ENCODE measurements around the gene TENM4.

The TENM4 gene

DNA sequence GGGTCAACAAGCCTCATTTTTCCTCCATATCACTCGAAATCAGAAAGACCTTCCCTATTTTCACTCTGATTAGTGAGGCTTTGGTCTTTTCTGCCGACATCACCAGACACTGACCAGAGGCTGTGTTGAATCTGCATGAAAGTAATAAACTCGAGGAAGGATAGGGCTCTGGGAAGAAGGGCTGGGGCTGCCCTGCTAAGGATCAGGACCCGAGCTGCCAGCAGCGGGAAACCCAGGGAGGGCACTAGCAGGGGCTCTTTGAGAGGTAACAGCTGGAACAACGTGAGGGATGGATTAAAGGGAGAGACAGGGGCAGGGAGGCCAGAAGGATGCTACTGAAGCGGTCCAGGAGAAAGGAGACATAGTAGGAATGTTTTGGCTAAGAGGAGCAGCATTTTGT is 488.7 kb downstream of the TENM4 start:
- DNase-seq = no peak

DNA sequence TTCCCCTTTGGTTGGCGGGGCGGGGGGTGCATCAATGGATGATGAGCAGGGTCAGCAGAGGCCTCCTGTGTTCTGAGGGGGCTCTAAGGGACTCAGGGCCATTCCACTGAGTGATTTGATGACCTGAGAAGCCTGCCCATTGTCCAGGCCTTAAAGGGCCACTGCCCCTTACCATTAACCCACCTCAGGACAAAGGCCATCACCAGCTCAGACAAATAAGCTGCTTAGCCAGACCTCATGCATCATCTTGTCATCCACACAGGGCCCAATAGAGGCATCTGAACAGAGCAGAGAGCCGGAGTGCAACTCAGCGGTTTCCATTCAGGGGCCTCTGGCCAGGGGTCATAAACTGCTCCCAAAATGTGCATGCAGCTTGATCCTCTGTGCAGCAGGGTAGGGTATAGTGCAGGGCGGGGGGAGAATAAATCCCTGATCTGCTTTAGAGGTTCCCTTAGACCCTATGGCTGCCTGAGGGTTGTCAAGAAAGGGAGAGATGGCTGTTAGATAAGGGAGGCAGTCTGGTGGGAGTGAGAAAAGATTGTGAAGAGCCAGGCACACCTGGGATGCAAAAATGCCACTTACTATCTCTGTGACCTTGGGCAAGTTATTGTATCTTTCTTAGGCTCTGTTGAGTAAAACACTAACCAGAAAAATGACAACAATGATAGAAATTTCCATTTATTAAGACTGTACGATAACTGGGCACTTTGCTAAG is 490.7 kb downstream of the TENM4 start:
- DNase-seq = no peak

DNA sequence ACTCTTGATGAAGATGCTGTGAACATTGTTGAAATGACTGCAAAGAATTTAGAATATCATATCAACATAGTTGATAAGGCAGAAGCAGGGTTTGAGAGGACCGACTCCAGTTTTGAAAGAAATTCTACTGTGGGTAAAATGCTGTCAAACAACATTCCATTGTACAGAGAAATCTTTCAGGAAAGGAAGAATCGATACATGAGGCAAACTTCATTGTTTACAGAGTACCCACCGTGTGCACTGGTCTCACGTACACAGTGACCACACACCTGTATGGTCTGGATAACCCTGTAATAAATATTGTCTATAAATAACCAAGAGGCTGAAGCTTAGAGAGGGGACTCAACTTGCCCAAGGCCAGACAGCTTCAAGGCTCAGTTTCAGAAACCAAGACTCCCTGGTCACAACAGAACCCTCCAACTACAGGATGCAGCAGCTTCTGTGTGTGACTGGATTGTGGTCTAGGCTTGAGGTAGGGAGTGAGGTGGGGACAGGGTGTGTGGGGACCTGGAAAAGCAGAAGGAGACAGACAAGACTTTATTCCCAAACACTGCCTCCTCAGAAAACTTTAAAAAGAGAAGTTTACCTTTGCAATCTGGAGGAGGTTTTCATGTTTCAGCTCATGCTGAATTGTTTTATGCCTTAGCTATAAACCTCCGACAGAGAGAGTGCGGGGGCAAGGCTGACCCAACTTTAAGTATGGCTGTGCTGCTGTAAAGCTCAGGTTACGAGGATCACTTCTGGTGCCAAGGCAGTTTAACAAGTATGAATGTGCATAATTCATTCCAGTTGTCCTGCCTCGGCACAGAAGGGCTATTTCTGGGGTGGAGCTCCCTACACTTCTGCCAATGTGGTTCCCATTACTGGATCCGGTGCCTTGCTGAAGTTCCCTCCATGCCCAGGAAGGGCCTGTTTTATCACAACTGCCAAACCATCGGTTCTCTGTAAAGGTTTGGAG is 493.6 kb downstream of the TENM4 start:
- no peak for DNase-seq

DNA sequence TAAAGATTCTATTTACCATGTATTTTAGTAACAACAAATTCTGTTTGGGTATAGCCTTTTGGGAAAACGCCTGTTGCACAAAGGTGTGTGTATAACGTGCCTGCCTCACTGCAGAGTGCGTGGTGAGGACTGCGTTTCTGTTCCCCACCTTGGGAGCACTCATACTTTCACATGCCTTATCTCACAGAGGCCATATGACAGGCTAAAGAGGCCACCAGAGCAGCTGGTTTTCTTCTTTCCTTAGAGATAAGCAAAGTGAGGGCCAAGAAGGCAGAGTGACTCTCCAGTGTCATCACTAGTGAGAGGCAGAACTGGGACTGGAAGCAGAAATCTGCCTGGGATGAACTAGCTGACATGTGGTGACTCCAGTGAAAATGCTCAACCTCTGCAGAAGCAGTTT is 497.0 kb downstream of the TENM4 start:
- no peak for DNase-seq

DNA sequence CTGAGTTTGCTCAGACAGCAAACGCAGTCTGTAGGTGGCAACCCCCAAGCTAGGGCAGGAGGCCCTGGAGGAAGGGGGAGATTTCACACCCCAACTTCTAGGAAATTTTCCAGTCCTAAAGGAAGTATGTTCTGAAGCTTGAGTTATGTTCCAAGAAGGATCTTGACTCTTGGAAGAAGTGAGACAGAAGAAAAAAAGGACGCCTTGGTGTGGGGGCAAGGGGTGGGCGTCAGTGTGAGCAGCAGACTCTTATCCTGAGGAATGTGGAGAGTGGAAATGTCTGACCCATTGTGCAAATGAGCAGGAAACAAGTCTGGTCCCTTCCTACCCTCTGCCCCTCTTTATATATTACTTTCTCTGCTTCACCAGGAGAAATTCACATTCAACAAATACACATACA is 497.7 kb downstream of the TENM4 start:
- no peak for DNase-seq

DNA sequence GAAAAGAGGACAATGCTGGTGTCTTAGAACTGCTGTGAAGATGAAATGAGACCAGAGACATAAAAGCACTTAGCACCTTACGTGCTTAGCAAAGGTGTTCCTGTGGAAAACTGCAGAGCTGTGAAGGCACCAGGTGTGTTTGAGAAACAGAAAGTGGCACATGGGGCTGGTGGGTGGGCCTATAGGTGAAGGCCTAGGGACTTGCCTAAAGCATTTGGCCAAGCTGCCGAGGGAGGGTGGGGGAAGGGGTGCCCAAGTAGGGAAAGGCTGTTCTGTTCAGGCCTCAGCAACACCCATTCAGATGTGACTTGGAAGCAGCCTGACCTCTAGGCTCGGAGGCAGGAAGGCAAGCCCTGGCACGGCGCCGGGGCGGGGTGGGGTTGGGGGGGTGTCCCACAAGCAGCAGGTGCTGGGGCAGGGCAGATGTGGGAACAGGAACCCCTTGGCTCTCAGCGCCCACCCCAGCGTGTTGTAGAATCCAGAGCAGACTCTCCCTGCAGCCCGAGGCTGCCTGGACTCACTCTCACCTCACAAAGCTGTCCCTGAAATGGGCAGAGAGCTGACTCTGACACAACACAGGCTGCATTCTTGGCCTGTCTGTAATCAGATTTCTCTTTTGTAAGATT is 499.5 kb downstream of the TENM4 start:
- no peak for DNase-seq

DNA sequence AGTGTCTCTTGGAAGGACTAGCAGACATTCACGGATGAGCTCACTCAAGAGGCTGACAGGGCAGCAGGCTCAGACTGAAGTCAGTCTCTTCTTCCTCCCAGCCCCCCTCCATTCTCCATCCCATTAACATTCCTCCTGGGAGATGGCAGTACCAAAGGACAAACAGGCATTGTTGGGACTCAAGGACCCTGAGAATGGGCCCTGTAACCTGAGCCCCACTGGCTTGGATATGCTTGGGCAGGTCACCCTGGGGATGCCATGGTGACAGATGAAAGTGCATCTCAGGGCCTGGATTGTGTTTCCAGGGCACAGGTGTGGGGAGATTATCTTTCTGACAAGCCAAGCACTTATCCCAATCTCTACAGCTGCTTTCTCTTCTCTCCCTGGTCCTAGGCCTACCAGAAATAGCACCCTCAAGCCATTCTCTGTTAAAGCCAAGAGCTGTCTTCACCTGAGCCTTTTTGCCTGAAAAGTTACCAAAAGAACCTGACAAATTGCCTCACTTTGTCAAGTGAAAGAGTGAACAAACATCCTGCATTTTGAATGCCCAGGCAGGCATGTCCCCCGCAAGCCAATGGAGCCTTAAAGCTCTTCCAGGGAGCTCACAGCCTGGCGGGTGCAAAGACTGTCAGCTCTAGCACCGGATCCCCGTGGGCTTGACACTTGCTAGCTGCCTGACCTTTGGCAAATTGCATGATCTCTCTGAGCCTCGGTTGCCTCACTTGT is 500.2 kb downstream of the TENM4 start:
- DNase-seq = no peak

DNA sequence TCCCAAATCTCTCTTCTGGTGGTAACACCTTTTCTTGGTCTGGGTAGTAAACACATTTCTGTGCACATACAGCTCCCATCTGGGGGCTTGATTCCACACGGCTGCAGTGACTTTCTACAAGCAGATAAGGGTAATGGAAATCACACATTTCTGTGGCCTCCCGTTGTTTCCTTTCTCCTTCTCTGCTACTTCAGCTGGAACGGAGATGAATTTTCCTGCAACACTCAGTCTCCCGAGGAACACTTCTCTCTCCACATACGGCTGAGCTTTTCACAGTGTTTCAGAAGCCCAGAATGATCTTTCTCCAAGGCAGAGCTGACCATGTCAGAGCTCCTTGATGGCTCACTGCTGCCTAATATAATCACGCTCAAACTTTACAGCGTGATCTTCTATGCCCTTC is 501.9 kb downstream of the TENM4 start:
- no peak for DNase-seq

DNA sequence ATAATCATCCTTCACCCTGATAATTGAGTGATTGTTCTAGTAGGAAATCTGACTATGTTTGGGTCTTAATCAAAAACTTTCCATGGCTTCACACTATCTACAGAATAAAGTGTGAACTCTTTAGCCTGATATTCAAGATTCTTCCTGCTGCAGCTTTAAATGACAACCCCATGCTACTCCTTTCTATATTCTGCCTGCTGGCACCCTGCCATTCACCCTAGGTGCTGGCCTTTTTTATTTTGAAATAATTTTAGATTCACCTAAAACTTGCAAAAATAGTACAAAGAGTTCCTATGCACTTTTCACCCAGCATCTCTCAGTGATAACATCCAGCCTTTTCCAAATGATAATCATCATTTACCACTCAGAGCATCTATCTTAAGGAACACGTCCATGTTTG is 502.8 kb downstream of the TENM4 start:
- DNase-seq = no peak

DNA sequence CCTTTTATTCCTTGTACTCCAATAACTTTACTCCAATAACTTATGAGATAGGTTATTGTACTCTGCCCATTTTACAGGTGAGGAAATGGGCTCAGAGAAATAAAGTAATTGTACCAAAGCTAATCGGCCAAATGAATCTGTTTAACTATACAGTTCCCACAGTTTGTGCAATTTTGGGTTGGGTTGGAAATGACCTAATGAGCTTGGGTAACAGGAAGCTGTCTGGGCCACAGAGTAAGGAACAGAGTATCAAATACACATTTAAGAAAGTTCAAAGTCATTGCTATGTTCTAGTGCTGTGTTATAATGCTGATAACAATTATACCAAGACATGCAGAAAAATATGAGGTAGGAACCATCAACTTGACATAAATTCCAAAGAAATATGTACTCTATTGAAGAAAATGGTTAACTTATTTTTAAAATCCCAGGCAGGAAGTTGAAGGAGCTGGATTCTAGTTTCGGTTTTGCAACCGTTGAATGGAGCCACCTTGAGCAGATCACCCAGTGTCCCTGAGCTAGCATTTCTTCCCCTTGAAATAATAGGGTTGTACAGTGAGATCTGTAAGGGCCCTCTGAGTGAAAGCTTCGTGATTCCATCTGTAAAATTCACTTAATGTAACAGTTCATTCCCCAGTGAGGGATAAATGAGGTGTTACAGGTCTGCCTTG is 505.3 kb downstream of the TENM4 start:
- DNase-seq = no peak

DNA sequence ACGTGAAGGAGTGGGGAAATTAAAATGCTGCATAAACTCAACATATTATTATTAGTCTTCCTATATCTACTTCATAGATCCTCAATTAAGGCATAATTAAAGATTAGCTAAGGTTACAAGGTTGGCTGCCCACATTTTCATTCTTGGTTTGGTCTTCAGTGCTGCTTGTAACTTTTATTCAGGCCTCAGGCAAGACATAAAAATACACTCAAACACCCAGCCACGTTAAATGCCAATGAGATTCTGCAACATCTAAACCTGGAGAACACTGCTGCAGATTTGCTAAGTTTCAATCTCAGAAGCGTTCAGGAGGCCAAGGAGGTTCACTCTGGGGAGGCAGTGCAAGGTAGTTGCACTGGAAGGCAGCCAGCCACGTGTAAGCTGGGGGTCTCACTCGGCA is 507.5 kb downstream of the TENM4 start:
- no peak for DNase-seq

DNA sequence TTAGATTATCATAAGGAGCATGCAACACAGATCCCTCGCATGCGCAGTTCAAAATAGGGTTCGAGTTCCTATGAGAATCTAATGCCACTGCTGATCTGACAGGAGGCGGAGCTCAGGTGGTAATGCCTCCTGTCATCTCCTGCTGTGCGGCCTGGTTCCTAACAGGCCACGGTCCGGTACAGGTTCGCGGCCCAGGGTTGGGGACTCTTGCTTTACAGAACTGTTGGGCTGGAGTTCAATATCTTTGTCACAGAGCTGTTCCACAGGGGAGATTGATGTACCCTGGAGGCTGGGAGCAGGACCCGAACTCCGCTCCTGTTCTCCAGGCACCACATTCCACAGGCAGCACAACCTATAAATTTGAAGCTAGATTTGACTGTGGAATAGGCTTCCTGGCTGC is 508.1 kb downstream of the TENM4 start:
- DNase-seq = no peak

DNA sequence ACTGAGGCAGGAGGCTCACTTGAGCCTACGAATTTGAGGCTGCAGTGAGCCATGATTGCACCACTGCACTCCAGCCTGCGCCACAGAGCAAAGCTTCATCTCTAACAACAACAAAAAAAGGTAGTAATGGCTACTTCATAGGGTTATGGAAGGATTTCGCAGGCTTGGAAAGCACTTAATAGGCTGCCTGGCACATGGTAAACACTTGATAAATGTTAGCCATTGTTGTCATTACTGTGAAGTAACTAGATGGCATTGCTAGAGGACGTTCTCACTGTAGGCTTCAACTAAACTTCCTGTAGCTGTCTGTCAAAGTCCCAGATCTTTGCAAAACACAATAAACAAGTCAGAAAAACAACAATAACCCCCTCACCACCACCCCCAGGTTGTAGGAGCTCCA is 508.9 kb downstream of the TENM4 start:
- DNase-seq = peak; percentile 23

DNA sequence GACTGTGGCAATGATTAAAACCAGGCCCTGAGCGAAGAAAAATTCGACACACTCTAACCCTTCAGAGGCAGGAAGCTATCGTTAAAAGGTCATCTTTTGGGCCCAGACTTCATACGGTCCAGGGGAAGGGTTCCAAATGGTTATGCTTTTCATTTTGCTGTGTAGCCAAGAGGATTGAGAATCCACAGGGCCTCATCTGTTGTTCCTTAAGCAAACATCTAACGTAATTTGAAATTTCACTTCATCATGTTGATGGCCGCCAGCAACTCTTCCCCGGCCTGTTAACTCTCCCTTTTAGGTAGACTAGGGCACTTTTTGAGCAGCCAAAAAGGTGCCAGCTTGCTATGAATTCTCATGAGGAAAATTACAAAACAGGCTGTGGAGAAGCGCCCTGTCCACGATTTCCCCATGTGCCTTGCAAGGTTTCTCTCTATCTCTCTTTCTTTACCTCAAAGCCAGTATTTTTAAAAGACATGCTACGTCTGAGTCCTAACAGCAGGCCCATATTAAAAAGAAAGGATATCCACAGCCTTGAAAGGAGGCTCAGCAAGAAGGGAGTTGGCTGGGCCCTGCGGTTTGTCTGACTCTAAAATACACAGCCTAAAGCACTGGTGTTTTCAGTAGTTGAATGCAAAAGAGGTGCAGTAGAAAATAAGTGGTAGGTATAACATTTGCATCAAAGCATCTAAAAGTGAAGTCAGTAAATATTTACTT is 509.9 kb downstream of the TENM4 start:
- no peak for DNase-seq

DNA sequence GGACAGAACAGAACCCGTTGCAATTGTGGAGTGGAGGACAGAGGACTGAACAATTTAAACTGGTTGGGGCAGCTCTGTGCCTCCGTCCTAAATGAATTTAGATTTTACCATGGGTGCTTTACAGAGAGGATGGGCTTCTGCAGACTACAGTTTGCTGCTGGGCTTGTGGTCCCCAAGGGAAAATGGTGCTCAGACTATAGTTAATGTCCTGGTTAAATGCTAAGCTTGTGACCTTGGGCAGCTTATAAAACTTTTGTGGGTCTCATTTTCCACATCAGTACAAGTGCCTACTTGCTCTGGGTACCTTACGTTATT is 511.0 kb downstream of the TENM4 start:
- DNase-seq = no peak

DNA sequence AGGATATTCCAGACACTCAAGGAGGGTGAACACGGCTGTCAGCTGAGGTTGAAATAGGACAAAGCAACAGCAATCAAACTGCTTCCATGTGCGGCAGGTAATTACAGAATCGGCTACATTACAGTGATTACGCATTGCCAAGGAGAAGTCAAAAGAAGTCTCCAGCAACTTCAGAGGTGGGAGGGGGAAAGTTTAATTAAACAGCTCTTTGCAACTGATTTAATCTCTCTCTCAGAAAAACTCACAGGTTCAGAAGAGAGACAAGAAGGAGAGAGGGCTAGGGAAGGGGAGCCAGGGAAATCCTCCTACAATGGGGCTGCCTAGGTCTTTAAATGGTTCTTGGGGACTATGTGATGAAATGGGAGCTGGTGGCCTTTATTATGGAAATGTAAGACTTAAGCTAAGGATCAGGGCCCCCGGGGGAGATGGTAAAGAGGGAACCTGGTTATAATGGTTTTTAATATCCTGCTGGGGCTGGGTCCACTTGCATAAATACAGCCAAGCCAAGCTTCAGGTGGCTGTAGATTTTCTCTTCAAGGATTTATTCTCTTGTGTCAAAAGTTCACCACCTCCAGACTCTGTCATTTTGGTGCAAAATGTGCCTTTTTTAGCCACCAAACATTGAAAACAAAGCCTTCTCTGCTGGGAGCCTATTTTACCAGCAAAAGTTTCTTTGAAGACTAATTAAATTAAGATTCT is 511.5 kb downstream of the TENM4 start:
- no peak for DNase-seq

DNA sequence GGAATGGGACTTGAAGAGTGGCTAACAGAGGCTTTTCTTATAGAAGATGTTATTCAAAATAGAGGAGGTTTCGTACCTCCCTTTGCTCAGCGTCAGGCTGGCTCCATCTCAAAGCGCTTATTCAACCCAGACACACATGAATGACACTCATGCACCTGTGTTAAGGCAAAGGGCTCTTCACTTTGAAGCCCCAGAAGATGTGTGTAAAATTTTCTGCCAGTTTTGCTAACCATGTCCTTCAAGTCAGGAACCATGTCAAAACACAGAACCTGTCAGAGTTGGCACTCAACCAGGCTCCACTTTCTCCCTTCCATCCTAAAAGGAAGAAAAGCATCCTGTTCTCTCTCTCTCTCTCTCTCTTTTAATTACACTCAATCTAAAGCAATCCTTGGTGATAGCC is 513.3 kb downstream of the TENM4 start:
- DNase-seq = no peak

DNA sequence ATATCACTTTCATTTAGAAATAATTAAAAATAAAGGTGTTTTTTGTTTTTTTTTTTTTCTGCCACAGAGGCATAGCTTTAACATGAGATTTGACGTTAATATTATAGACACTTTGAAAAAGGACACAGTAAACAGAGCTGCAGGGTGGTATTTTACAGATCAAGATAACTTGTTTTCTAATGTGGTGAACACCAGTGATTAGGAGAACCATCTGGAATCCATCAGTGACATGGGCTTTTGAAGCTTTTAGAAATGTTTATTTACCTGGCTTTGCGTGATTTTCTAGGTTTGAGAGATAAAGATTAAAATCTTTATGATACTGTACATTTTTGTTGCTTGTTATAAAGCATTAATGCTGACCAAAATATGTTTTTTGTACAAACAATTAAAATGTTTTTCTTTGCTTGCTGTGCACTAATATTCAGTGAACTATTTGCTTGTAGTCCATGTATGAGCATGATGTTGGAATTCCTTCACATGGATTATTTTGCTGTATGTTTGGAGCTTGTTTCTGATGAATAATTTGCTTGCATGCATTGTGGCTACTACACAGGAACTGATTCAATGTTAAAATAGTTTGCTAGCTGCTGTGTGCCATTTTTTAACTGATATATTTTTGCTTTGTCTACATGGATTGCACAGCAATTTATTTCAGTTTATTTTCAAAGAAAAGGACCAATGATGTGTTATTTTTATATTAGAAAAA is 514.0 kb downstream of the TENM4 start:
- DNase-seq = no peak

DNA sequence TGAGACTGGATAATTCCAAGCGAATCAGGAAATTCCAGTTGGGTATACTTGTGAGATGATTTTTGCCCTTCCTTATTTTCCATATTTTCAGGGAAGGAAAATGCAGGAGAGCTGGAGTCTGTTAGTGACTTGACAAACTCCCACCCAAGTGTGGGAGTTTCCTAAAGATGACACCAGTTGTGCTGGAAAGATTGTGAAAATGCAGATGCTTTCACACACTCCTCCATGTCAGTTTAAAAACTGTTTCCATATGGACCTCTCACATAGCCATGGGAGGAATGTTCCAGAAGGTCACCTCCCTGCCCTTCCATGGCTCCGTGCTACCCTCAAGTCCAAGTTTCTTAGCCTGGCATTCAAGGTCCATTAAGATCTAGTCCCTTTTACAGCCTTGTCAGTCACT is 515.4 kb downstream of the TENM4 start:
- DNase-seq = no peak

DNA sequence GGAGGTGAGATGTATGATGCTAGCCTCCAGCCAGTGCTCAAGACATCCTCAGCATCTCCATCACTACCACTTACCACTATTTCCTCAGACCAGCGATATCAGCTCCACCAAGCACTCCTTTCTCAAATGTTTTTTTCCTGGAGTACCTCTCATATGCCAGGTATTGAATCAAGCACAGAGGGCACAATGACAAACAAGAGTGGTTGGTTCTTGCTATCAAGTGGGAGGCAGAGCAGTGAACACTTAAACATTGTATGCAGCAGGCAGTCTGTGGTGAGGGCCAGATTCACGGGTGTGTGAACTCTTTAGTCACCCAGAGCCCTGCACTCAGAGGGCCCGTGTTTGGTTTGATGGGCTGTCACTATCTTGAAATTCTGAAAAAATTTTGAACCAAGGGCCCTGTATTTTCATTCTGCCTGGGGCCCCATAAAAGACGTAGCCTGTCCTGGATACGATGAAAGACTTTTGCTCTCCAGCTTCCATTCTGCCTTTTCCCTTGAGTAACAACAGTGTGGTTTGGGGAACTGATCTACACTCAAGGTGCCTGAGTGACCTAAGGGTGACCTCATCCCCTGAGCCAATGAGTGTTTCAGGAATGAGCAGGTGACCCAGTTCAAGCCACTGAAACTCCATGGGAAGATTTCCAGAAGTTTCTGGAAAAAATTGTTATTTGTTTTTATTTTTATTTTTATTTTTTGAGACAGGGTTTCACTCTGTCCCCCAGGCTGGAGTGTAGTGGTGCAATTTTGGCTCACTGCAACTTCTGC is 517.8 kb downstream of the TENM4 start:
- DNase-seq = no peak

Data from NCI-H774 (cell line).